ENCODE data around the gene TPP2. TPM values are rescaled to one million over a fixed set of nuclear protein-coding genes. Genes with fewer than 3 reads are reported as not detected.
A peak's percentile ranks its signal among the peaks of the same experiment; 100 is the strongest.

The TPP2 gene
- total RNA-seq, 1 donor, result 65.7 TPM

- no peak for DNase-seq (ENCODE audit: low read depth)
- no peak overlapping the region for H3K4me3 ChIP-seq (ENCODE audit: low read depth, low read length)
- TF ChIP-seq, protein P1, sequence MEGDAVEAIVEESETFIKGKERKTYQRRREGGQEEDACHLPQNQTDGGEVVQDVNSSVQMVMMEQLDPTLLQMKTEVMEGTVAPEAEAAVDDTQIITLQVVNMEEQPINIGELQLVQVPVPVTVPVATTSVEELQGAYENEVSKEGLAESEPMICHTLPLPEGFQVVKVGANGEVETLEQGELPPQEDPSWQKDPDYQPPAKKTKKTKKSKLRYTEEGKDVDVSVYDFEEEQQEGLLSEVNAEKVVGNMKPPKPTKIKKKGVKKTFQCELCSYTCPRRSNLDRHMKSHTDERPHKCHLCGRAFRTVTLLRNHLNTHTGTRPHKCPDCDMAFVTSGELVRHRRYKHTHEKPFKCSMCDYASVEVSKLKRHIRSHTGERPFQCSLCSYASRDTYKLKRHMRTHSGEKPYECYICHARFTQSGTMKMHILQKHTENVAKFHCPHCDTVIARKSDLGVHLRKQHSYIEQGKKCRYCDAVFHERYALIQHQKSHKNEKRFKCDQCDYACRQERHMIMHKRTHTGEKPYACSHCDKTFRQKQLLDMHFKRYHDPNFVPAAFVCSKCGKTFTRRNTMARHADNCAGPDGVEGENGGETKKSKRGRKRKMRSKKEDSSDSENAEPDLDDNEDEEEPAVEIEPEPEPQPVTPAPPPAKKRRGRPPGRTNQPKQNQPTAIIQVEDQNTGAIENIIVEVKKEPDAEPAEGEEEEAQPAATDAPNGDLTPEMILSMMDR (IDR thresholded peaks at IDR 0.05; ENCODE audit: insufficient read depth, low read length), result no peak
Measured at GRCh38 chr13:102686024-102686423, 89.2 kb downstream of the TPP2 start.

DNA sequence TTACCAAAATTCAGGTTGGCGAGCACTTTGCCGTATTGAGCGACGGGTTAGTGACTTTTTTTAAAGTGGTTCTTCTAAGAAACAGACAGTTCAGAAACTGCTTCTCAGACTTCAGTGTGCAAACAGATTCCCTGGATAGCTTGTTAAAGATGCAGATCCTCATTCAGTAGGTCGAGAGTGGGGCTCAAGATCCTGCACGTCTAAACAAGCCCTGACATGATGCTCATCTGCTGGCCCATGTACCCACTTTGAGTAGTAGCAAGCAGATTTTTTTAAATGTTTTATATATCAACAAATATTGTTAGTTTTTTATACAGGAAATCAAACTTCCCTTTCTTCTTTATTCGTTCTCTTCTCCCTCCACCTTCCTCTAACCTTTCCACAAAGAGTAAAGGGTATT lies 90.7 kb downstream of the TPP2 start:
- H3K4me3 ChIP-seq (ENCODE audit: low read depth, low read length), result no peak overlapping the region
- TF ChIP-seq, protein P1 (IDR thresholded peaks at IDR 0.05; ENCODE audit: insufficient read depth, low read length), result no peak
- no peak for DNase-seq (ENCODE audit: low read depth)

GRCh38 chr13:102688306-102688973 lies 91.7 kb downstream of the TPP2 start:
- no peak overlapping the region for H3K4me3 ChIP-seq (ENCODE audit: low read depth, low read length)
- DNase-seq (ENCODE audit: low read depth), result no peak
- TF ChIP-seq, protein P1 (IDR thresholded peaks at IDR 0.05; ENCODE audit: insufficient read depth, low read length), result no peak

GRCh38 chr13:102690883-102691282 lies 94.1 kb downstream of the TPP2 start:
- TF ChIP-seq, protein P1 (IDR thresholded peaks at IDR 0.05; ENCODE audit: insufficient read depth, low read length), result no peak
- no peak for DNase-seq (ENCODE audit: low read depth)
- H3K4me3 ChIP-seq (ENCODE audit: low read depth, low read length), result no peak overlapping the region

DNA sequence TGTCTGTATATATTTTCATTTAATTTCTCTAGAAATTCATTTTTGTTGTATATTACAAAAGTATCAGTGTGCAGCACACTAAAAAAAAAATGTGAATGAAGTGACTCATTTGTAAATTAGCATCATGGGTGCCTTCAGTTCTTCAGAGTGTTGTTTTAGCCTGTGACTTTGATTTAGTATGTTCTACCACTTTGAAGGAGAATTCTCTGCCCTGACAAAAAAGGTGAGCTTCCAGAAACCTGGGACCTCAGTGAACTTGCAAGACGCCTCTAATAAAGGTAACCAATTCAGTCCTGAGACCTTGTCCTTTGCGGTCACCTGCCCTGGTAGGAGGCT lies 95.7 kb downstream of the TPP2 start:
- H3K4me3 ChIP-seq (ENCODE audit: low read depth, low read length), result no peak overlapping the region
- DNase-seq (ENCODE audit: low read depth), result no peak
- TF ChIP-seq, protein P1 (IDR thresholded peaks at IDR 0.05; ENCODE audit: insufficient read depth, low read length), result no peak

GRCh38 chr13:102693250-102693649 lies 96.5 kb downstream of the TPP2 start:
- DNase-seq (ENCODE audit: low read depth), result no peak
- TF ChIP-seq, protein P1 (IDR thresholded peaks at IDR 0.05; ENCODE audit: insufficient read depth, low read length), result no peak
- no peak overlapping the region for H3K4me3 ChIP-seq (ENCODE audit: low read depth, low read length)

DNA sequence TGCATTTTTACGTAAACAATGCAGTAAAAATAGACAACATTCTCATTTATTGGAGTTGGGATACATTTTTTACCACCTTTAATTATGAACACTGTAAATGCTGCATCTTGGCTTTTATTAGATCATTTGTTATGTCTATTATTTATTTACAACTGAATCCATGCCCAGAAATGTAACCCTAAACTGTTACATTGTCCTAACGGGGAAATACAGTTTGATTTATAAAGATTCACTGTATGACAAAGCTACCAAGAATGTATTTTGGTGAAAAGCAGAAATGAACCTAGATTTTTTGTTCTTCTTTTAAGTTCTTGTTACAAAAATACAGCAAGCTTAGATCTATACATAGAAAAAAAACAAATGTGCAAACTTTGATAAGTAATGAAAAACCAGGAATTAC lies 97.0 kb downstream of the TPP2 start:
- peak; percentile 65 for DNase-seq (ENCODE audit: low read depth)
- TF ChIP-seq, protein P1 (IDR thresholded peaks at IDR 0.05; ENCODE audit: insufficient read depth, low read length), result no peak
- H3K4me3 ChIP-seq (ENCODE audit: low read depth, low read length), result no peak overlapping the region
